HepG2 (cell line): ENCODE data around the gene PDSS2. TPM values are rescaled to one million over a fixed set of nuclear protein-coding genes. Genes with fewer than 3 reads are reported as not detected.
A peak's percentile ranks its signal among the peaks of the same experiment; 100 is the strongest.

Experiments used
- ARNTL ChIP-seq: sonication (generic); formaldehyde crosslinking; IDR thresholded peaks from 2 replicates; pipeline ENCODE4 v1.4.0; 2020; ENCODE audit warnings: mild to moderate bottlenecking, missing genetic modification reagents
- GLI4 ChIP-seq: sonication (generic); formaldehyde crosslinking; IDR thresholded peaks from 2 replicates; pipeline ENCODE4 v1.5.1; 2020; ENCODE audit warnings: missing genetic modification reagents, mild to moderate bottlenecking, moderate library complexity, borderline replicate concordance
- HNRNPK ChIP-seq: fragments of 200-400 bp; formaldehyde crosslinking; IDR thresholded peaks from 2 replicates; pipeline ENCODE4 v1.6.1; 2018; ENCODE audit warnings: low read length, low read depth, moderate library complexity, mild to moderate bottlenecking; ENCODE audit not compliant: poor library complexity, severe bottlenecking
- KAT7 ChIP-seq: IDR thresholded peaks from 2 replicates; pipeline ENCODE4 v1.6.1; 2018; ENCODE audit warnings: borderline replicate concordance, missing compliant biosample characterization
- LCORL ChIP-seq, 2 experiments: fragments of 450-650 bp in 1 of 2; sonication (generic) in 1 of 2; formaldehyde crosslinking in 1 of 2; IDR thresholded peaks; 2 replicates each; pipeline versions ENCODE4 v1.5.0 to v1.6.1; 2017 to 2020; ENCODE audit warnings: antibody characterized with exemption in 1 of 2, missing genetic modification reagents in 1 of 2
- MAZ ChIP-seq, 2 experiments: sonication (generic) in 1 of 2; formaldehyde crosslinking in 1 of 2; IDR thresholded peaks; 2 replicates each; pipeline versions ENCODE4 v1.5.0 to v1.6.1; 2012 to 2020; ENCODE audit warnings: low read depth in 2 of 2, mild to moderate bottlenecking in 2 of 2, borderline replicate concordance in 1 of 2, improper control_type of control experiment in 1 of 2, low read length in 1 of 2, missing genetic modification reagents in 1 of 2, moderate library complexity in 1 of 2
- NFIC ChIP-seq: IDR thresholded peaks from 2 replicates; pipeline ENCODE4 v1.6.1; 2012; ENCODE audit warnings: mild to moderate bottlenecking, low read length, inconsistent platforms
- NFRKB ChIP-seq: fragments of 450-650 bp; IDR thresholded peaks from 2 replicates; pipeline ENCODE4 v1.6.1; 2017
- RAD21 ChIP-seq: fragments of 450-650 bp; formaldehyde crosslinking; IDR thresholded peaks from 2 replicates; pipeline ENCODE4 v1.5.0; 2020; ENCODE audit warnings: mild to moderate bottlenecking
- TCF7L2 ChIP-seq: IDR thresholded peaks from 2 replicates; pipeline ENCODE4 v1.6.1; 2011; ENCODE audit warnings: mild to moderate bottlenecking, low read depth, low read length, moderate library complexity
- ZNF3 ChIP-seq: IDR thresholded peaks from 2 replicates; pipeline ENCODE4 v1.7.0; 2017; ENCODE audit warnings: inconsistent platforms
- ZNF644 ChIP-seq: IDR thresholded peaks from 2 replicates; pipeline ENCODE4 v1.6.1; 2016; ENCODE audit warnings: low read depth
- ZNF879 ChIP-seq: sonication (generic); formaldehyde crosslinking; IDR thresholded peaks from 2 replicates; pipeline ENCODE4 v1.8.1; 2023; ENCODE audit warnings: missing genetic modification reagents
- polyA plus RNA-seq, 8 experiments: library from polyadenylated mRNA; depleted of rRNA in 3 of 8; stranded (reverse) in 7 of 8; unstranded in 1 of 8; fragments of >200 nt; fragmentation: Illumina TruSeq in 4 of 8; extraction: Trizol in 4 of 8; gene quantifications; 2 replicates each; pipeline versions ENCODE4 v1.2.1 to v1.2.3, GENCODE V29; 2011 to 2016; ENCODE audit warnings: low read depth in 4 of 8, missing spikeins in 1 of 8, mixed read lengths in 1 of 8; ENCODE audit not compliant: insufficient read depth in 1 of 8
- total RNA-seq, 5 experiments: library from RNA; depleted of rRNA; stranded (reverse); fragments of >200 nt; fragmentation: Illumina TruSeq; extraction: Trizol; gene quantifications; 2 replicates each; pipeline ENCODE4 v1.2.3, GENCODE V29; 2016; ENCODE audit warnings: low read depth in 1 of 5
- TF ChIP-seq, protein P1 (sequence below), 2 experiments: IDR thresholded peaks; 2 replicates each; pipeline ENCODE4 v1.6.1; 2011 to 2012; ENCODE audit warnings: low read length in 2 of 2, borderline replicate concordance in 1 of 2, low read depth in 1 of 2, mild to moderate bottlenecking in 1 of 2, moderate library complexity in 1 of 2
- TF ChIP-seq, protein P2 (sequence below): sonication (generic); formaldehyde crosslinking; IDR thresholded peaks from 2 replicates; pipeline ENCODE4 v1.5.0; 2020; ENCODE audit warnings: mild to moderate bottlenecking, missing genetic modification reagents, borderline replicate concordance
- TF ChIP-seq, protein P3 (sequence below), 2 experiments: sonication (generic) in 1 of 2; formaldehyde crosslinking in 1 of 2; IDR thresholded peaks; 2 replicates each; pipeline versions ENCODE4 v1.6.1 to v1.9.0; 2014 to 2022; ENCODE audit warnings: antibody characterized with exemption in 1 of 2, borderline replicate concordance in 1 of 2, inconsistent platforms in 1 of 2, low read depth in 1 of 2, missing genetic modification reagents in 1 of 2

The PDSS2 gene
- total and polyA plus RNA-seq, 2 of the 13 experiments (the other 11 are each of a cell fraction or from before 2014, with no cell fraction given) = 16.2 to 17.0 TPM

DNA sequence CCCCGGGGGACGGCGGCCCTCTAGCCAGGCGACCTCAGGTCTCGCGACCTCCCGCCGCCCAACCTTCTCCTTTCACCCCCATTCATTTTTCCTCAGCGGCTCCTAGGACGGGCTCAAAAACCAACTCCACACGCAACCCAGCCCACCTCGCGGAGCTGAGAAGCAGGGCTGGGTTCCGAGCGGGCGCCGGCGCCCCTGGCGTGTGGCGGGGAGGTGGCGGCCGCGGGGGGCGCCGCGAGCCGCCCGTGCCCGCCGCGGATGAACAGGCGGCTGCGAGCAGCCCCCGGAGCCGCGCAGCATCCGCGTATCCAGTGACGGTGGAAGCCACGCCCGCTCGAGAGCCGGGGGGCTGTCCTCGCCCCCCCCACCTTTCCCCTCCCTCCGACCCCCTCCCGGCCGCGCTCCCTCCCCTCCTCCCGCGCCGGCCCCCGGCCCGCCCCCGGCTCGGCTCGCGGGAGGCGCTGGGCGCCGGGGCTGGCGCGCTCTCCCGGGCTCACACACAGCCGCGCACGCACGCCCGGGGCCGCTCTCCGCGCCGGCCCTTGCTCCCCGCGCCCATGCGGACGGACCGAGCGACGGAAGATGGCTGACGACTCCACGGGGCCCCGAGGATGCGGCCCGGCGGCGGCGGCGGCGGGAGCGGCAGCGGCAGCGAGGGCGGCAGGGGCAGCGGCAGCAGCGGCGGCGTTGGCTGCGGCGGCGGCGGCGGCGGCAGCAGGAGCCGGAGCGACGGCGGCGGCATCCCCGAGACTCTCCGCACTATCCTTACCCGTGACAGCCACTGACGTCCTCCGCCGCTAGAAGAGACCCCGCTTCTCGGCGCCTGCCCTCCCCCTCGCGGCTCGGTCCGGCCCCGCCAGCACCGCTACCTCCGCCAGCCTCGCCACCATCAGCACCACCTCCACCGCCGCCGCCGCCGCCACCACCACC is 30.5 kb upstream of the PDSS2 start, which contains the start of gene SOBP (continued):
- TF ChIP-seq, protein P1, sequence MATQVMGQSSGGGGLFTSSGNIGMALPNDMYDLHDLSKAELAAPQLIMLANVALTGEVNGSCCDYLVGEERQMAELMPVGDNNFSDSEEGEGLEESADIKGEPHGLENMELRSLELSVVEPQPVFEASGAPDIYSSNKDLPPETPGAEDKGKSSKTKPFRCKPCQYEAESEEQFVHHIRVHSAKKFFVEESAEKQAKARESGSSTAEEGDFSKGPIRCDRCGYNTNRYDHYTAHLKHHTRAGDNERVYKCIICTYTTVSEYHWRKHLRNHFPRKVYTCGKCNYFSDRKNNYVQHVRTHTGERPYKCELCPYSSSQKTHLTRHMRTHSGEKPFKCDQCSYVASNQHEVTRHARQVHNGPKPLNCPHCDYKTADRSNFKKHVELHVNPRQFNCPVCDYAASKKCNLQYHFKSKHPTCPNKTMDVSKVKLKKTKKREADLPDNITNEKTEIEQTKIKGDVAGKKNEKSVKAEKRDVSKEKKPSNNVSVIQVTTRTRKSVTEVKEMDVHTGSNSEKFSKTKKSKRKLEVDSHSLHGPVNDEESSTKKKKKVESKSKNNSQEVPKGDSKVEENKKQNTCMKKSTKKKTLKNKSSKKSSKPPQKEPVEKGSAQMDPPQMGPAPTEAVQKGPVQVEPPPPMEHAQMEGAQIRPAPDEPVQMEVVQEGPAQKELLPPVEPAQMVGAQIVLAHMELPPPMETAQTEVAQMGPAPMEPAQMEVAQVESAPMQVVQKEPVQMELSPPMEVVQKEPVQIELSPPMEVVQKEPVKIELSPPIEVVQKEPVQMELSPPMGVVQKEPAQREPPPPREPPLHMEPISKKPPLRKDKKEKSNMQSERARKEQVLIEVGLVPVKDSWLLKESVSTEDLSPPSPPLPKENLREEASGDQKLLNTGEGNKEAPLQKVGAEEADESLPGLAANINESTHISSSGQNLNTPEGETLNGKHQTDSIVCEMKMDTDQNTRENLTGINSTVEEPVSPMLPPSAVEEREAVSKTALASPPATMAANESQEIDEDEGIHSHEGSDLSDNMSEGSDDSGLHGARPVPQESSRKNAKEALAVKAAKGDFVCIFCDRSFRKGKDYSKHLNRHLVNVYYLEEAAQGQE (IDR thresholded peaks at IDR 0.05; ENCODE audit: borderline replicate concordance in 1 of 2, low read depth in 1 of 2, low read length in 2 of 2) = no peak
- TF ChIP-seq ZNF879 (CRISPR knock-in tag) = no peak
- TF ChIP-seq, protein P2, sequence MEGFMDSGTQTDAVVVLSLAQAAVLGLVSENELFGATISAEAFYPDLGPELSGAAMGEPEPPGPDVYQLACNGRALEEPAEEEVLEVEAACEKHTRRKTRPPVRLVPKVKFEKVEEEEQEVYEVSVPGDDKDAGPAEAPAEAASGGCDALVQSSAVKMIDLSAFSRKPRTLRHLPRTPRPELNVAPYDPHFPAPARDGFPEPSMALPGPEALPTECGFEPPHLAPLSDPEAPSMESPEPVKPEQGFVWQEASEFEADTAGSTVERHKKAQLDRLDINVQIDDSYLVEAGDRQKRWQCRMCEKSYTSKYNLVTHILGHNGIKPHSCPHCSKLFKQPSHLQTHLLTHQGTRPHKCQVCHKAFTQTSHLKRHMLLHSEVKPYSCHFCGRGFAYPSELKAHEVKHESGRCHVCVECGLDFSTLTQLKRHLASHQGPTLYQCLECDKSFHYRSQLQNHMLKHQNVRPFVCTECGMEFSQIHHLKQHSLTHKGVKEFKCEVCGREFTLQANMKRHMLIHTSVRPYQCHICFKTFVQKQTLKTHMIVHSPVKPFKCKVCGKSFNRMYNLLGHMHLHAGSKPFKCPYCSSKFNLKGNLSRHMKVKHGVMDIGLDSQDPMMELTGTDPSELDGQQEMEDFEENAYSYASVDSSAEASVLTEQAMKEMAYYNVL (CRISPR knock-in tag) = no peak
- no peak for TF ChIP-seq KAT7 (CRISPR knock-in tag)
- TF ChIP-seq ZNF644 (CRISPR knock-in tag) = no peak
- TF ChIP-seq NFIC = no peak
- no peak for TF ChIP-seq NFRKB
- TF ChIP-seq, protein P3, sequence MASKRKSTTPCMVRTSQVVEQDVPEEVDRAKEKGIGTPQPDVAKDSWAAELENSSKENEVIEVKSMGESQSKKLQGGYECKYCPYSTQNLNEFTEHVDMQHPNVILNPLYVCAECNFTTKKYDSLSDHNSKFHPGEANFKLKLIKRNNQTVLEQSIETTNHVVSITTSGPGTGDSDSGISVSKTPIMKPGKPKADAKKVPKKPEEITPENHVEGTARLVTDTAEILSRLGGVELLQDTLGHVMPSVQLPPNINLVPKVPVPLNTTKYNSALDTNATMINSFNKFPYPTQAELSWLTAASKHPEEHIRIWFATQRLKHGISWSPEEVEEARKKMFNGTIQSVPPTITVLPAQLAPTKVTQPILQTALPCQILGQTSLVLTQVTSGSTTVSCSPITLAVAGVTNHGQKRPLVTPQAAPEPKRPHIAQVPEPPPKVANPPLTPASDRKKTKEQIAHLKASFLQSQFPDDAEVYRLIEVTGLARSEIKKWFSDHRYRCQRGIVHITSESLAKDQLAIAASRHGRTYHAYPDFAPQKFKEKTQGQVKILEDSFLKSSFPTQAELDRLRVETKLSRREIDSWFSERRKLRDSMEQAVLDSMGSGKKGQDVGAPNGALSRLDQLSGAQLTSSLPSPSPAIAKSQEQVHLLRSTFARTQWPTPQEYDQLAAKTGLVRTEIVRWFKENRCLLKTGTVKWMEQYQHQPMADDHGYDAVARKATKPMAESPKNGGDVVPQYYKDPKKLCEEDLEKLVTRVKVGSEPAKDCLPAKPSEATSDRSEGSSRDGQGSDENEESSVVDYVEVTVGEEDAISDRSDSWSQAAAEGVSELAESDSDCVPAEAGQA (IDR thresholded peaks at IDR 0.05; ENCODE audit: low read depth) = no peak
- TF ChIP-seq, protein P3 (CRISPR knock-in tag; IDR thresholded peaks at IDR 0.05; ENCODE audit: borderline replicate concordance) = no peak
- TF ChIP-seq GLI4 (CRISPR knock-in tag) = no peak
- peak; percentile 69 for TF ChIP-seq HNRNPK
- no peak for TF ChIP-seq TCF7L2
- no peak for TF ChIP-seq ARNTL (CRISPR knock-in tag)
- no peak for TF ChIP-seq ZNF3
- TF ChIP-seq LCORL (IDR thresholded peaks at IDR 0.05) = no peak
- TF ChIP-seq LCORL (CRISPR knock-in tag; IDR thresholded peaks at IDR 0.05) = no peak
- 0 out of 2 replicates have a peak, but pooled peaks have one; percentile 32 for TF ChIP-seq RAD21
- 0 out of 2 replicates have a peak, but pooled peaks have one; percentile 39 for TF ChIP-seq MAZ (IDR thresholded peaks at IDR 0.05; ENCODE audit: borderline replicate concordance, low read depth, low read length)
- TF ChIP-seq MAZ (CRISPR knock-in tag; IDR thresholded peaks at IDR 0.05; ENCODE audit: low read depth) = peak; percentile 82
